Transverse colon (tissue), 4 donors: ENCODE measurements around the gene MRPL55. TPM values are rescaled to one million over a fixed set of nuclear protein-coding genes. Genes with fewer than 3 reads are reported as not detected.

ENCODE experiments used
- DNase-seq: peaks from one replicate; pipeline ENCODE4 v3.0.0-alpha.2; 2019
- H3K27ac ChIP-seq, 4 donors: fragments of 200-600 bp; sonication (generic); 2 replicates each; pipeline ENCODE4 v1.5.1; 2016 to 2018; ENCODE audit warnings: inconsistent platforms in 4 of 4
- H3K27me3 ChIP-seq: fragments of 200-600 bp; sonication (generic); 2 replicates; pipeline ENCODE4 v1.5.1; 2017; ENCODE audit warnings: inconsistent platforms
- H3K36me3 ChIP-seq, 4 donors: fragments of 200-600 bp; sonication (generic); 2 replicates each; pipeline ENCODE4 v1.5.1; 2017 to 2019; ENCODE audit warnings: inconsistent platforms in 4 of 4
- H3K4me1 ChIP-seq, 4 donors: fragments of 200-600 bp; sonication (generic); 2 replicates each; pipeline ENCODE4 v1.5.1; 2017 to 2020; ENCODE audit warnings: inconsistent platforms in 4 of 4
- H3K4me3 ChIP-seq, 4 donors: fragments of 200-600 bp; sonication (generic); 1 replicate in 1 of 4; 2 replicates in 3 of 4; pipeline versions ENCODE4 v1.5.1 to v1.6.1; 2017 to 2019; ENCODE audit warnings: inconsistent platforms in 4 of 4
- H3K9me3 ChIP-seq, 2 donors: fragments of 200-600 bp; sonication (generic); 2 replicates each; pipeline ENCODE4 v1.5.1; 2017 to 2019; ENCODE audit warnings: inconsistent platforms in 2 of 2
- EP300 ChIP-seq: sonication (generic); formaldehyde crosslinking; IDR thresholded peaks from one replicate; pipeline ENCODE4 v1.6.1; 2017; ENCODE audit warnings: antibody characterized with exemption, low read depth
- POLR2A ChIP-seq: fragments of 450-650 bp; IDR thresholded peaks from one replicate; pipeline ENCODE4 v1.6.1; 2016; ENCODE audit warnings: antibody characterized with exemption, mild to moderate bottlenecking, moderate library complexity
- POLR2AphosphoS5 ChIP-seq, 3 donors: sonication (generic); formaldehyde crosslinking; IDR thresholded peaks; one replicate each; pipeline ENCODE4 v1.6.1; 2016; ENCODE audit warnings: antibody characterized with exemption in 3 of 3
- WGBS, 2 donors: methylation state at CpG; one replicate each; pipeline ENCODE4 v1.1.5; 2018; ENCODE audit warnings: low coverage in 1 of 2; 5-methylcytosine and 5-hydroxymethylcytosine counted together
- in situ Hi-C, 4 donors: fragments of 200-750 bp; cut with MboI; loops; one replicate each; pipeline versions ENCODE4 v1.15.0 to v1.15.1; 2017; ENCODE audit warnings: low sequenced_read_pairs in 3 of 4, low pct_ligation_motif_present in 1 of 4, low pct_unique_long_range_greater_than_20kb in 1 of 4
- intact Hi-C: fragments of 100-400 bp; cut with DNase I; formaldehyde crosslinking; loops from one replicate; pipeline ENCODE4 v1.15.1; 2023; ENCODE audit warnings: low total_unique reads
- total RNA-seq, 4 donors: library from RNA; depleted of rRNA; stranded (reverse); fragments of >200 nt; gene quantifications; one replicate each; pipeline ENCODE4 v1.1.0, GENCODE V29; 2016
- TF ChIP-seq, protein P1 (sequence below), 5 experiments: fragments of 200-600 bp in 3 of 5; fragments of 450-650 bp in 2 of 5; sonication (generic) in 3 of 5; IDR thresholded peaks; 1 replicate in 2 of 5; 2 replicates in 3 of 5; pipeline ENCODE4 v1.5.1; 2016 to 2017; ENCODE audit warnings: antibody characterized with exemption in 5 of 5, inconsistent platforms in 3 of 5, mild to moderate bottlenecking in 2 of 5, moderate library complexity in 1 of 5

The MRPL55 gene
- total RNA-seq, 4 donors from 2014 or later: 47.1 to 95.5 (median 77.1) TPM

DNA sequence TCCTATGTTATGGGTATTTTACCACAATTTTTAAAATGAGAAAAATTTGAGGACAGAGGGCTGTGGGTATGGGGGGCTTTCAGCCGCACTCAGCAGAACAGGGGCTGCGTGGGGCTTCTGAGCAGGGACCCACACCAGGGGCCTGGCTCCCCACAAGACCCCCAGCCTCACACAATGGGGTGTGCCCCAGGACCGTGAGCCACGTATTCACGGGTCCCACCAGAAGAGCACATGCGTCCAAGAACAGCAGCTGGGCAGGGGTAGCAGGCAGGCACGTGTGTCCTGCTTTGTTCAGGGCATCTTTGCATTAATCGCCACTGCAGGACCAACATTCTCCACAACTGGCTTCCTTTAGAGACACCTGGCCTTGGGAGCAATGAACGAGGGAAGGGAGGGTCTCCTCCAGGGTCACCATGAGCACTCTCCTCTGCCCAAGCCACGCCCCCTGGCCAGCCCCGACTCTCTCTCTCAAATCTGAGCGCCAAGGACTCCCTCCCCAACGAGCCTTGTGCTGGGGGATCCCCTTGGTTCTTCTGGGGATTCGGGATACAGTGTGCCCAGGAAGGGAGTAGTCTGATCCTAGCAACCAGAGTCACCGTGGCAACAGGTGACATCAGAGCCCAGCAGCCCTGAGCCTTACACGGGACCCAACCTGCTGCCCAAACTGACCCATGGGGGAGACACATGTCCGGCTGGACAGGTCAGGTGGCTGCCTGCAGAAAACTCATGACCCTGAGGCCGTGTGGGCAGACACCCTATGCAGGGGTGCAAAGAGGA, 34.0 kb downstream of the MRPL55 start:
- Histone ChIP-seq H3K27ac (no peak overlapping the region), H3K27me3 (peaks cover 11% of the 10 kb centered on the region), H3K36me3 (no peaks in the 10 kb centered on the region), H3K4me1 (no peaks in the 10 kb centered on the region), H3K4me3 (no peak overlapping the region), H3K9me3 (no peaks in the 10 kb centered on the region)
- no peak for TF ChIP-seq POLR2AphosphoS5 (IDR thresholded peaks at IDR 0.05)
- TF ChIP-seq EP300: no peak
- TF ChIP-seq, protein P1, sequence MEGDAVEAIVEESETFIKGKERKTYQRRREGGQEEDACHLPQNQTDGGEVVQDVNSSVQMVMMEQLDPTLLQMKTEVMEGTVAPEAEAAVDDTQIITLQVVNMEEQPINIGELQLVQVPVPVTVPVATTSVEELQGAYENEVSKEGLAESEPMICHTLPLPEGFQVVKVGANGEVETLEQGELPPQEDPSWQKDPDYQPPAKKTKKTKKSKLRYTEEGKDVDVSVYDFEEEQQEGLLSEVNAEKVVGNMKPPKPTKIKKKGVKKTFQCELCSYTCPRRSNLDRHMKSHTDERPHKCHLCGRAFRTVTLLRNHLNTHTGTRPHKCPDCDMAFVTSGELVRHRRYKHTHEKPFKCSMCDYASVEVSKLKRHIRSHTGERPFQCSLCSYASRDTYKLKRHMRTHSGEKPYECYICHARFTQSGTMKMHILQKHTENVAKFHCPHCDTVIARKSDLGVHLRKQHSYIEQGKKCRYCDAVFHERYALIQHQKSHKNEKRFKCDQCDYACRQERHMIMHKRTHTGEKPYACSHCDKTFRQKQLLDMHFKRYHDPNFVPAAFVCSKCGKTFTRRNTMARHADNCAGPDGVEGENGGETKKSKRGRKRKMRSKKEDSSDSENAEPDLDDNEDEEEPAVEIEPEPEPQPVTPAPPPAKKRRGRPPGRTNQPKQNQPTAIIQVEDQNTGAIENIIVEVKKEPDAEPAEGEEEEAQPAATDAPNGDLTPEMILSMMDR (IDR thresholded peaks at IDR 0.05): no peak
- no peak for TF ChIP-seq POLR2A
- in situ Hi-C loops: no loop called here
- DNase-seq: peak; percentile 12
- WGBS, 2 donors: 33% methylated on average over 16 of the region's 18 CpGs; no CpG with 5 or more reads in 1 of the 2 donors
- intact Hi-C loops: loop anchor here (10.0 kb wide), 1 partner anchor 590 kb away; no protein-coding TSS in a partner anchor

DNA sequence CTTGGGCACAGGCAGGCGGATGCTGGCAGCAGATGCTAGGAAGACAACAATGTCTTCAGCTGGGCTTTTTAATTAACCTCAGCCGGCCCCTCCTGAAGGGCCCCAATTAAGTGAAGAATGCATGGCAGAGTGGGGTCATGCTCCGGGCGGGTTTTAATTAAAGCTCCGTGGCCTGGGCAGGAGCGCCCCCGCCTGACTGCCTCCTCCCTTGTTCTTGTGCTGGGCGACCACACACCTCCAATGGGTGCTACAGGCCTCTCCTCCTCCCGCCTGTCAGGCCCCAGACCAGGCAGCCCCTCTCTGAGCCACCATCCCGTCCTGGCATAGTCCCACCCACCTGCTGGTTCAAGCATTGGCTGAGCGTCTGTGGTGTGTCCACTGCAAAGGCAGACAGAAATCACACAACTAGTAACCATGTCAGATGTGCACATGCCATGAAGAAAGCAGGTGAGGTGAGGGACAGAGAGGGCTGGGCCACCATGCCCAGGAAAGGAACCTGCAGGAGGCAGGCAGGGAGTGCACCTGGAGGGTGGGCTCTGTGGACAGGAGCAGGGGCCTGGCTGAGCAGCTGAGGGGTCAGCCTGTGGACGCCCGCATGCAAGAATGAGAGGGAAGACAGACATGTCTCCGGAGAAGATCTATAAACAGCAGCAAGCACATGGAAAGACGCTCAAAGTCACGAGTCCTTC, 35.1 kb downstream of the MRPL55 start:
- intact Hi-C loops (loop anchor here (10.0 kb wide), 1 partner anchor 589 kb away; no protein-coding TSS in a partner anchor), in situ Hi-C loops (no loop called here)
- no peak for DNase-seq
- H3K9me3 ChIP-seq: no peaks in the 10 kb centered on the region
- 36 to 55% methylated on average over 5 to 13 of the region's 16 CpGs for WGBS, 2 donors
- no peaks in the 10 kb centered on the region for H3K36me3 ChIP-seq
- H3K27me3 ChIP-seq: peaks cover 11% of the 10 kb centered on the region
- no peaks in the 10 kb centered on the region for H3K4me1 ChIP-seq
- TF ChIP-seq POLR2A (no peak), EP300 (no peak), POLR2AphosphoS5 (IDR thresholded peaks at IDR 0.05) (no peak)
- TF ChIP-seq, protein P1 (IDR thresholded peaks at IDR 0.05): peak in 1 of 5 experiments; percentile 16
- H3K27ac ChIP-seq: no peak overlapping the region
- H3K4me3 ChIP-seq: no peak overlapping the region

DNA sequence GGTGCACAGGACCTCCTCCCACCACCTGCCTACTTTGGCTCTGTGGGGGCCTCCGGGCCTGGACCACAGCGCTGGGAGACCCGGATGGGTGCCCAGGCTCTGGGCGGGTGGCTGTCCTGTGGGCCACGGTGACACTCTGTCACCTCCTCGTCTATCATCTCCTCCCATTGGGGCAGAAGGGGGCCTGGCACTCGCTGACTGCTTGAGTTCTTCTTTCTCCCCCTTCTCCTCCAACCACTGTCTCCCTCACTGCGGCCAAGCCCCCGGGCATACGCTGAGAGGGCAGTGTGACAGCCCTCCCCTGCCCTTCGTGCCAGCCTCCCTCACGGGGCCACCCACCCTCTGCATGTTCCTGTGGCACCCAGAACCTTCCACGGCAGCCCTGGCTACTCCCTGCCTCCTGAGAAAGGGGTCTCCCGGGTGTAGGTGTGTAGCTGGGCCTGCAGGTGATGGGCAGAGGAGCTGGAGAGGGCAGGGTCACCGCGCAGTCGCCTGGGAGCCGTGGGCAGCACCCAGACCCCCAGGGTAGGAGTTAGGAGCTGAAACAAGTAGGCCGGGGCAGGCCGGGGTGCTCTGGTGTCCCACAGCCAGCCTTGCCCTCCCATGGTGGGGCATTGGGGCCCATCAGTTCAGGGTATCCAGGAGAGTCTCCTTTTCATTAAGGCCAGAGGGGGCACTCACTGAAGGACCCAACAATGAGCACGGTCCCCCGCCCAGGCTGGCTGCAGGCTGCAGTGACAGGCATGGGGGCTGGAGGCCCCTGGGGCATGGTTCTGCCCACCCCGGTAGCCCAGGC, 35.8 kb downstream of the MRPL55 start:
- Histone ChIP-seq H3K27me3 (peaks cover 11% of the 10 kb centered on the region), H3K27ac (no peak overlapping the region), H3K4me1 (no peaks in the 10 kb centered on the region), H3K9me3 (no peaks in the 10 kb centered on the region), H3K4me3 (no peak overlapping the region), H3K36me3 (no peaks in the 10 kb centered on the region)
- WGBS, 2 donors: 51% methylated on average over 20 of the region's 23 CpGs; no CpG with 5 or more reads in 1 of the 2 donors
- intact Hi-C loops: loop anchor here (10.0 kb wide), 1 partner anchor 588 kb away; no protein-coding TSS in a partner anchor
- TF ChIP-seq POLR2A: no peak
- TF ChIP-seq EP300: no peak
- TF ChIP-seq POLR2AphosphoS5 (IDR thresholded peaks at IDR 0.05): no peak
- in situ Hi-C loops: no loop called here
- DNase-seq: no peak

GRCh38 chr1:228072658-228073043, 36.4 kb downstream of the MRPL55 start:
- TF ChIP-seq, protein P1 (IDR thresholded peaks at IDR 0.05): no peak
- TF ChIP-seq POLR2AphosphoS5 (IDR thresholded peaks at IDR 0.05) (no peak), EP300 (no peak), POLR2A (no peak)
- no peaks in the 10 kb centered on the region for H3K9me3 ChIP-seq
- H3K4me1 ChIP-seq: no peaks in the 10 kb centered on the region
- H3K27me3 ChIP-seq: peaks cover 11% of the 10 kb centered on the region
- no peaks in the 10 kb centered on the region for H3K36me3 ChIP-seq
- 47% methylated on average over 5 of the region's 5 CpGs; no CpG with 5 or more reads in 1 of the 2 donors for WGBS, 2 donors
- H3K27ac ChIP-seq: no peak overlapping the region
- no peak for DNase-seq
- in situ Hi-C loops: no loop called here
- intact Hi-C loops: loop anchor here (10.0 kb wide), 1 partner anchor 588 kb away; no protein-coding TSS in a partner anchor
- no peak overlapping the region for H3K4me3 ChIP-seq
